ENCODE data around the gene FAAH. TPM values are rescaled to one million over a fixed set of nuclear protein-coding genes. Genes with fewer than 3 reads are reported as not detected.
"Not testable (repeated sequence)": the region's sequence is repeated elsewhere in the genome, so short reads cannot be mapped to it uniquely, and the experiment has no call there.

The FAAH gene
- total and polyA plus RNA-seq, 2 of the 13 experiments (the other 11 are each of a cell fraction or from before 2014, with no cell fraction given) = 5.4 to 11.0 TPM

- TF ChIP-seq, protein P1, sequence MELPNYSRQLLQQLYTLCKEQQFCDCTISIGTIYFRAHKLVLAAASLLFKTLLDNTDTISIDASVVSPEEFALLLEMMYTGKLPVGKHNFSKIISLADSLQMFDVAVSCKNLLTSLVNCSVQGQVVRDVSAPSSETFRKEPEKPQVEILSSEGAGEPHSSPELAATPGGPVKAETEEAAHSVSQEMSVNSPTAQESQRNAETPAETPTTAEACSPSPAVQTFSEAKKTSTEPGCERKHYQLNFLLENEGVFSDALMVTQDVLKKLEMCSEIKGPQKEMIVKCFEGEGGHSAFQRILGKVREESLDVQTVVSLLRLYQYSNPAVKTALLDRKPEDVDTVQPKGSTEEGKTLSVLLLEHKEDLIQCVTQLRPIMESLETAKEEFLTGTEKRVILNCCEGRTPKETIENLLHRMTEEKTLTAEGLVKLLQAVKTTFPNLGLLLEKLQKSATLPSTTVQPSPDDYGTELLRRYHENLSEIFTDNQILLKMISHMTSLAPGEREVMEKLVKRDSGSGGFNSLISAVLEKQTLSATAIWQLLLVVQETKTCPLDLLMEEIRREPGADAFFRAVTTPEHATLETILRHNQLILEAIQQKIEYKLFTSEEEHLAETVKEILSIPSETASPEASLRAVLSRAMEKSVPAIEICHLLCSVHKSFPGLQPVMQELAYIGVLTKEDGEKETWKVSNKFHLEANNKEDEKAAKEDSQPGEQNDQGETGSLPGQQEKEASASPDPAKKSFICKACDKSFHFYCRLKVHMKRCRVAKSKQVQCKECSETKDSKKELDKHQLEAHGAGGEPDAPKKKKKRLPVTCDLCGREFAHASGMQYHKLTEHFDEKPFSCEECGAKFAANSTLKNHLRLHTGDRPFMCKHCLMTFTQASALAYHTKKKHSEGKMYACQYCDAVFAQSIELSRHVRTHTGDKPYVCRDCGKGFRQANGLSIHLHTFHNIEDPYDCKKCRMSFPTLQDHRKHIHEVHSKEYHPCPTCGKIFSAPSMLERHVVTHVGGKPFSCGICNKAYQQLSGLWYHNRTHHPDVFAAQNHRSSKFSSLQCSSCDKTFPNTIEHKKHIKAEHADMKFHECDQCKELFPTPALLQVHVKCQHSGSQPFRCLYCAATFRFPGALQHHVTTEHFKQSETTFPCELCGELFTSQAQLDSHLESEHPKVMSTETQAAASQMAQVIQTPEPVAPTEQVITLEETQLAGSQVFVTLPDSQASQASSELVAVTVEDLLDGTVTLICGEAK (IDR thresholded peaks at IDR 0.05) = no peak
- TF ChIP-seq, protein P1 (CRISPR knock-in tag; IDR thresholded peaks at IDR 0.05) = no peak
- TF ChIP-seq TRIM24 (CRISPR knock-in tag; IDR thresholded peaks at IDR 0.05) (no peak), ATRX (CRISPR knock-in tag; IDR thresholded peaks at IDR 0.05; ENCODE audit: borderline replicate concordance) (no peak), HMG20A (CRISPR knock-in tag; IDR thresholded peaks at IDR 0.05; ENCODE audit: borderline replicate concordance) (no peak), SAFB2 (CRISPR knock-in tag; IDR thresholded peaks at IDR 0.05; ENCODE audit: borderline replicate concordance, low read depth) (no peak)
- TF ChIP-seq, protein P2, sequence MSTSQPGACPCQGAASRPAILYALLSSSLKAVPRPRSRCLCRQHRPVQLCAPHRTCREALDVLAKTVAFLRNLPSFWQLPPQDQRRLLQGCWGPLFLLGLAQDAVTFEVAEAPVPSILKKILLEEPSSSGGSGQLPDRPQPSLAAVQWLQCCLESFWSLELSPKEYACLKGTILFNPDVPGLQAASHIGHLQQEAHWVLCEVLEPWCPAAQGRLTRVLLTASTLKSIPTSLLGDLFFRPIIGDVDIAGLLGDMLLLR (CRISPR knock-in tag; IDR thresholded peaks at IDR 0.05) = no peak
These were observed 27.0 kb upstream of the FAAH start (continued) for GRCh38 chr1:46367072-46367471.

DNA sequence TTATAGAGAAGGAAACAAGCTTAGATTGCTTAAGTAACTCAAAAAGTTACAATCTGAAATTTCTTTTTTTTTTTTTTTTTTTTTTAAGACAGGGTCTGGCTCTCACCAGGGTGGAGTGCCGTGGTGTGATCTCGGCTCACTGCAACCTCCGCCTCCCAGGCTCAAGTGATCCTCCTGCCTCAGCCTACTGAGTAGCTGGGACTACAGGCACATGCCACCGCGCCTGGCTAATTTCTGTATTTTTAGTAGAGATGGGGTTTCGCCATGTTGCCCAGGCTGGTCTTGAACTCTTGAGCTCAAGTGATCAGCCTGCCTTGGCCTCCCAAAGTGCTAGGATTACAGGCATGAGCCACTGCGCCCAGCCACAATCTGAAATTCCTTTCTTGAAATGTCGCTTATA lies 26.4 kb upstream of the FAAH start:
- H2AFZ ChIP-seq (ENCODE audit: low read length); H3K27ac ChIP-seq (ENCODE audit: extremely low read length, insufficient read depth, low read length); H3K4me3 ChIP-seq (replicated peaks in 1 of 3; ENCODE audit: insufficient read depth in 1 of 3, low read depth in 2 of 3, low read length in 3 of 3); H4K20me1 ChIP-seq (ENCODE audit: insufficient read depth, low read length); BruUV-seq (replicated peaks); in situ Hi-C loops (cut with HindIII; ENCODE audit: extremely low pct_ligation_motif_present, low pct_unique_long_range_greater_than_20kb); DNase-seq (ENCODE audit: low spot score); intact Hi-C loops (cut with micrococcal nuclease; ENCODE audit: unreplicated experiment); ATAC-seq; H3K9ac ChIP-seq (ENCODE audit: insufficient read depth, low read depth, low read length); FAIRE-seq; POLR2A ChIA-PET; H3K27me3 ChIP-seq (ENCODE audit: control insufficient read depth in 1 of 2, insufficient read depth in 2 of 2, low read length in 2 of 2); H3K79me2 ChIP-seq (ENCODE audit: insufficient read depth, low read length); H3K4me2 ChIP-seq (ENCODE audit: low read depth, low read length); H3K9me3 ChIP-seq (ENCODE audit: low read length): not testable (repeated sequence)
- WGBS (ENCODE audit: low lambda C conversion rate) = 98% methylated on average over 8 of the region's 8 CpGs
- Histone ChIP-seq H3K4me1 (ENCODE audit: insufficient read depth, low read length) (peaks cover 19% of the 10 kb centered on the region), H3K36me3 (replicated peaks in 1 of 2; ENCODE audit: control insufficient read depth in 1 of 2, insufficient read depth in 2 of 2, low read length in 2 of 2) (peaks cover 1 to 11% of the 10 kb centered on the region in 2 experiments; a peak in 4 of 5 replicates)
- CTCF ChIA-PET (ENCODE audit: low intra/inter-chr PET ratio, low total read pairs) = interaction anchor here (0.6 kb wide), 1 partner anchor 11 kb away, joined by 3 read pairs; no protein-coding TSS in a partner anchor
